Cortex of kidney (tissue), 1 donor: ENCODE data around the gene TRIM63.

Experiments
- DNase-seq: peaks from one replicate; lab custom pipeline; 2025; lab: John Stamatoyannopoulos, UW

Gene TRIM63

GRCh38 chr1:26016258-26016952 lies 51.0 kb downstream of the TRIM63 start:
- DNase-seq: no peak

GRCh38 chr1:26015358-26015757 lies 52.1 kb downstream of the TRIM63 start:
- DNase-seq: no peak

GRCh38 chr1:26014179-26014578 lies 53.3 kb downstream of the TRIM63 start:
- DNase-seq: no peak

- no peak for DNase-seq
Observed at GRCh38 chr1:26012864-26013263, 54.6 kb downstream of the TRIM63 start.

GRCh38 chr1:26010825-26011224 lies 56.6 kb downstream of the TRIM63 start:
- no peak for DNase-seq

GRCh38 chr1:26009796-26010447 lies 57.5 kb downstream of the TRIM63 start:
- no peak for DNase-seq

GRCh38 chr1:26006710-26007109 lies 60.7 kb downstream of the TRIM63 start:
- DNase-seq: no peak

- DNase-seq: no peak
Observed at GRCh38 chr1:26005434-26006105, 61.9 kb downstream of the TRIM63 start.

GRCh38 chr1:26003756-26004155 lies 63.7 kb downstream of the TRIM63 start:
- no peak for DNase-seq

GRCh38 chr1:26003262-26003661 lies 64.2 kb downstream of the TRIM63 start:
- DNase-seq: no peak
